SK-N-SH treated with all-trans-retinoic acid at 6 μM for 48 hours (cell line): ENCODE data around the gene ATP13A5.

Source experiments
- ARNTL ChIP-seq: fragments of 450-650 bp; formaldehyde crosslinking; IDR thresholded peaks from 2 replicates; pipeline ENCODE4 v1.5.0; 2020; ENCODE audit warnings: low read depth, mild to moderate bottlenecking, moderate library complexity, borderline replicate concordance
- ESRRG ChIP-seq: fragments of 250-450 bp; sonication (Bioruptor Pico); IDR thresholded peaks from 2 replicates; pipeline ENCODE4 v1.6.1; 2021; ENCODE audit warnings: mild to moderate bottlenecking
- ZNF8 ChIP-seq: fragments of 450-650 bp; formaldehyde crosslinking; IDR thresholded peaks from 2 replicates; pipeline ENCODE4 v1.5.0; 2020; ENCODE audit warnings: mild to moderate bottlenecking, moderate library complexity

DNA sequence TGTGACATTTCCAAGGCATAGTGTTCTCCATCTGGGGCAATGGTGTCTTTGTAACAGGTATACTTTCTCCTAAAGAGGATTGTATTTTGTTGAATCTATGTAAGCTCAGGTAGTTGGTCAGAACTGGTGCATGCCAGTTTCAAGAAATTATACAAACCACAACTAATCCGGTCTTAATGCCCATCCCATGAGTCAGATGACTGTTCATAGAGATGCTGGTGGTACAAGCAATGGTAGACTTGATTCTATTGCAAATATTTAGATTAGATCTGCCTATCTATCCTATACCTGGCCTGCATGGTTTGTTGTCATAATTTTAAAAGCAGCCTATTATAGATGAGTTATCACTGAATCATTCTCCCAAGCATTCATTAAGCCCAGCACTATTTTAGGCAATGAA, 43.5 kb downstream of the ATP13A5 start:
- no peak for TF ChIP-seq ESRRG (CRISPR knock-in tag)
- no peak for TF ChIP-seq ARNTL
- TF ChIP-seq ZNF8 (CRISPR knock-in tag), result no peak
